Osteoblast (primary cell): ENCODE results near the gene HOXB5. TPM values are rescaled to one million over a fixed set of nuclear protein-coding genes. Genes with fewer than 3 reads are reported as not detected.

ENCODE experiments used
- DNase-seq: peaks from one replicate; pipeline ENCODE4 v3.0.0; 2011; ENCODE audit warnings: low spot score, mixed read lengths; ENCODE audit not compliant: insufficient read length; ENCODE audit errors: missing footprints
- H2AFZ ChIP-seq: 2 replicates; pipeline ENCODE4 v1.6.0; 2011; ENCODE audit warnings: mild to moderate bottlenecking, low read length
- H3K27ac ChIP-seq: 2 replicates; pipeline ENCODE4 v1.5.1; 2011; ENCODE audit warnings: mild to moderate bottlenecking, low read depth, low read length, moderate library complexity
- H3K27me3 ChIP-seq: 2 replicates; pipeline ENCODE4 v1.6.0; 2012; ENCODE audit warnings: mild to moderate bottlenecking, control low read depth, inconsistent platforms, low read length, moderate library complexity; ENCODE audit not compliant: insufficient read depth
- H3K36me3 ChIP-seq: 2 replicates; pipeline ENCODE4 v1.5.1; 2011; ENCODE audit warnings: mild to moderate bottlenecking, low read length, control low read depth, moderate library complexity; ENCODE audit not compliant: insufficient read depth
- H3K4me1 ChIP-seq: 2 replicates; pipeline ENCODE4 v1.5.1; 2011; ENCODE audit warnings: mild to moderate bottlenecking, low read length, control low read depth, moderate library complexity; ENCODE audit not compliant: insufficient read depth
- H3K4me2 ChIP-seq: 2 replicates; pipeline ENCODE4 v1.6.0; 2011; ENCODE audit warnings: mild to moderate bottlenecking, low read length; ENCODE audit not compliant: insufficient read depth
- H3K4me3 ChIP-seq: fragments of 200-600 bp; sonication (generic); 3 replicates; pipeline ENCODE4 v1.5.1; 2012; ENCODE audit warnings: mild to moderate bottlenecking, low read length, inconsistent platforms; ENCODE audit not compliant: insufficient read depth
- H3K79me2 ChIP-seq: 2 replicates; pipeline ENCODE4 v1.6.0; 2012; ENCODE audit warnings: mild to moderate bottlenecking, low read length, control low read depth, inconsistent platforms; ENCODE audit not compliant: insufficient read depth
- H3K9me3 ChIP-seq: 2 replicates; pipeline ENCODE4 v1.5.1; 2011; ENCODE audit warnings: low read depth, low read length, control low read depth
- H4K20me1 ChIP-seq: 2 replicates; pipeline ENCODE4 v1.6.0; 2012; ENCODE audit warnings: mild to moderate bottlenecking, low read length, control low read depth; ENCODE audit not compliant: insufficient read depth
- total RNA-seq: library from RNA; depleted of rRNA; stranded (reverse); fragments of >200 nt; gene quantifications from 2 replicates; pipeline ENCODE4 v1.2.3, GENCODE V29; 2012
- TF ChIP-seq, protein P1 (sequence below): IDR thresholded peaks from 2 replicates; pipeline ENCODE4 v1.5.1; 2011; ENCODE audit warnings: mild to moderate bottlenecking, low read depth, low read length, moderate library complexity; ENCODE audit errors: extremely low read depth

The HOXB5 gene
- total RNA-seq, 1 donor = not detected

DNA sequence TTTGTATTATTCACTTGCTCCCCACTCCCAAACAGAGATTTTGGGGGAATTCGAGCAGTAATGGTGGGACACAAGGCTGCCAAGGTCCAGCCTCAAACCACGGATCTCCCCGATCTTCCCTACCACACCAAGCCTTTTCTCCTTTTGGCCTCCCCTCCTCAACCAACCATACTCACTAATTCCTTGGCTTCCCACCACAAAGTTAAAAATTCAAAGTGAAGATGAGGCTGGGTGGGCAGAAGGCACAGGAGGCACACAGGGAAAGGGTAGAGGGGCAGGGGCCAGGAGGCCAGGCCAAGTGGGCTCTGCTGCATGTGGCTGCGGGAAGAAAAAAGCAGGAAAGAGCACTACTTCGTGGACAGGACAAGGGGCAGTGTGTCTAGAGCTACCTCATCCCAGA, 30.6 kb downstream of the HOXB5 start:
- TF ChIP-seq, protein P1, sequence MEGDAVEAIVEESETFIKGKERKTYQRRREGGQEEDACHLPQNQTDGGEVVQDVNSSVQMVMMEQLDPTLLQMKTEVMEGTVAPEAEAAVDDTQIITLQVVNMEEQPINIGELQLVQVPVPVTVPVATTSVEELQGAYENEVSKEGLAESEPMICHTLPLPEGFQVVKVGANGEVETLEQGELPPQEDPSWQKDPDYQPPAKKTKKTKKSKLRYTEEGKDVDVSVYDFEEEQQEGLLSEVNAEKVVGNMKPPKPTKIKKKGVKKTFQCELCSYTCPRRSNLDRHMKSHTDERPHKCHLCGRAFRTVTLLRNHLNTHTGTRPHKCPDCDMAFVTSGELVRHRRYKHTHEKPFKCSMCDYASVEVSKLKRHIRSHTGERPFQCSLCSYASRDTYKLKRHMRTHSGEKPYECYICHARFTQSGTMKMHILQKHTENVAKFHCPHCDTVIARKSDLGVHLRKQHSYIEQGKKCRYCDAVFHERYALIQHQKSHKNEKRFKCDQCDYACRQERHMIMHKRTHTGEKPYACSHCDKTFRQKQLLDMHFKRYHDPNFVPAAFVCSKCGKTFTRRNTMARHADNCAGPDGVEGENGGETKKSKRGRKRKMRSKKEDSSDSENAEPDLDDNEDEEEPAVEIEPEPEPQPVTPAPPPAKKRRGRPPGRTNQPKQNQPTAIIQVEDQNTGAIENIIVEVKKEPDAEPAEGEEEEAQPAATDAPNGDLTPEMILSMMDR = no peak
- H3K4me3 ChIP-seq = no peak overlapping the region
- no peaks in the 10 kb centered on the region for H3K79me2 ChIP-seq
- no peak overlapping the region for H3K4me2 ChIP-seq
- no peak for DNase-seq
- no peak overlapping the region for H3K27ac ChIP-seq
- no peaks in the 10 kb centered on the region for H3K9me3 ChIP-seq
- no peaks in the 10 kb centered on the region for H4K20me1 ChIP-seq
- H3K4me1 ChIP-seq = no peaks in the 10 kb centered on the region
- H3K27me3 ChIP-seq = peaks cover 89% of the 10 kb centered on the region
- H2AFZ ChIP-seq = no peak overlapping the region
- H3K36me3 ChIP-seq = no peaks in the 10 kb centered on the region

DNA sequence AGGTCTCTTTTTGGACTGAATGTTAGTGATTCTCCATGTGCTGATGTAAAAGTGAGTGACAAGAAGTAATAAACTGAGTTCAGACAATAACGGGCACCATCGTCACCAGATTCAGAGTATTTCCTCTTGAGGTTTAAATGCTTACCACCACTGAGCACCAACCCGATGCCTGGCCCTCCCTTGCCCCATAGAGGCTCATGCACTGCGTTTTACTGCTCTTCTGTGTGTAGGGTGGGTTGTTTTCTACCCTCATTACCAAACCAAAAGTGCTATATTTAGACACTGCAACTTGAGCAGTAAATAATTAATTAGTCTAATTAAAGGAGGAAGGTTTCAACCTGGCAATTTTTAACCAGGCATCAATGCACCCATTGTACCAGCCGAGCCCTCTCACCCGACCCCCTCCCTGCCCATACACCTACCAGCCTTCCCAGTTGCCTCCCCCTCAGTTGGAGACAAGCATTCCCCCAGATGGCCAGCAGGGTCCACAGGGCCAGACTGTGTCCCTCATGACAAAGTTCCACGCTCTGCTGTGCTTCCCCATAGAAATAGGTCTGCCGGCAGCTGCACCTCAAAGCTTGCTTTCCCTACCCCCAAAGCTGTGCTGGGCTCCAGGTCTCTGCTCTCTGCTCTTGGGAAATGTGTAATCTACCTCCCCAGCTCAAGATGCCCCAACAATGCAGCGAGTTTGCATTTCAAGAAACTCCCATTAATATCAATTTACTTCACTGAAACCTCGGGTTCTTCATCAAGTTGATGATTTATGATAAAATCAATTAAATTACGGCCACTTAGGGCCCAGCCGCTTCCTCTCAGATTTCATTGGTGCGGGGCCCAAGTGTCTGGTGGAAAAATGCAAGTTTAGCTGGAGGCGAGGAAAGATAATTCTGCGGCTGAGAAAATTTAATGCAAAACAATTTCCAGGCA, 31.4 kb downstream of the HOXB5 start:
- no peaks in the 10 kb centered on the region for H3K79me2 ChIP-seq
- H2AFZ ChIP-seq = no peak overlapping the region
- H4K20me1 ChIP-seq = no peaks in the 10 kb centered on the region
- H3K4me3 ChIP-seq = no peak overlapping the region
- no peak for DNase-seq
- TF ChIP-seq, protein P1 = no peak
- H3K36me3 ChIP-seq = no peaks in the 10 kb centered on the region
- H3K4me1 ChIP-seq = no peaks in the 10 kb centered on the region
- H3K27ac ChIP-seq = no peak overlapping the region
- H3K4me2 ChIP-seq = no peak overlapping the region
- no peaks in the 10 kb centered on the region for H3K9me3 ChIP-seq
- H3K27me3 ChIP-seq = peaks cover 89% of the 10 kb centered on the region

DNA sequence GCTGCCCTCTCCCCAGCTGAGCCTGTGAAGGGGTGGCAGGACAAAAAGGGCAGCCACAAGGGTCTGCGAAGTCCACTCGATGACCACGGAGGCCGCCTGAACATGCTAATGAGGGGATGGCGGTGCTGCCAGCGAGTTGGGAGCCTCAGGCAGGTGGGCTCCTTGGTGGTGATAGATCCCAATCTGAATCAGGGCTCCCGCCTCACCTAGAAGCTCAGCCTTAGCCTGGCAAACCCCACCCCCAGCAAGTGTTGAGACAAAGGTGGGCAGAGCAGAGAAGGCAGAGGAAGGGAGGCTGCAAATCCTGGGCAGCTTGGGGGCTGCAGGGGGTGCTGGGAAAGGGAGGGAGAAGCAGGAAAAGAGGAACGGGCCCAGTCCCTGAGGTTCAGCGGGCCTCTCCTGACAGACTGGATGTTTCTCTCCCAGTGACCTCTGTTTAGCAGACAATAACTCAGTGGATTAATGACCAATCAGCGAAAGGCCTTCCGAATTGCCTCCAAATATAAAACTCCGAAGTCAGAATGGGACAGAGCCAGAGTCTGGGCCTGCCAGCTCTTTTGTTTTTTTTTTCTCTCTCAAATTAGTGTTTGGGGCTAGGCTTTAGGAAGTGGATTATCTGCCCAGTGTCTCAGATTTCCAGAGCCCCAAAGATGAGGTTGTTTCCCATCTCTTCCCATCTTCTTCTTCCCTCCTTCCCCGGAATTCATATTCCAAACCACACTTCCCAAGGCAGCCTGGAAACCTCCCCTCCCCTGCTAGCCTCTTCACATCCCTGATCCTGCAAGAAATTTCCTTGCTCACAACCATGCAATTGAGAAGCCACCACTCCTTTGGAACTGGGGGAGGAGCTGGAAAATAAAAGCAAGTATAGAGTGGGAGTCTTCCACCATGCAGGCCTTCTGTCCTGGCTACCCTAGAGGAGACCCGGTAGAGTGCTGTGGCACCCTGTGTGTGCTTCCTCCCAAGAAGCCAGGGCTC, 33.5 kb downstream of the HOXB5 start:
- H2AFZ ChIP-seq = no peak overlapping the region
- no peak overlapping the region for H3K27ac ChIP-seq
- H3K4me1 ChIP-seq = no peaks in the 10 kb centered on the region
- no peak for DNase-seq
- H3K36me3 ChIP-seq = no peaks in the 10 kb centered on the region
- H4K20me1 ChIP-seq = no peaks in the 10 kb centered on the region
- no peak overlapping the region for H3K4me2 ChIP-seq
- no peaks in the 10 kb centered on the region for H3K9me3 ChIP-seq
- TF ChIP-seq, protein P1 = no peak
- no peaks in the 10 kb centered on the region for H3K79me2 ChIP-seq
- no peak overlapping the region for H3K4me3 ChIP-seq
- H3K27me3 ChIP-seq = peaks cover 82% of the 10 kb centered on the region
